H1 (cell line): ENCODE results near the gene ARF6.

Source experiments
- CEBPB ChIP-seq: IDR thresholded peaks from 2 replicates; pipeline ENCODE4 v1.6.1; 2012; ENCODE audit warnings: low read depth, low read length
- CREB1 ChIP-seq: IDR thresholded peaks from 2 replicates; pipeline ENCODE4 v1.6.1; 2012; ENCODE audit warnings: inconsistent platforms
- CTCF ChIP-seq, 3 experiments: IDR thresholded peaks; 1 replicate in 2 of 3; 2 replicates in 1 of 3; pipeline versions ENCODE4 v1.5.1 to v1.6.1; 2011; ENCODE audit warnings: low read length in 3 of 3, mild to moderate bottlenecking in 3 of 3, inconsistent platforms in 2 of 3, low read depth in 1 of 3, moderate library complexity in 1 of 3; ENCODE audit not compliant: insufficient read depth in 1 of 3; ENCODE audit errors: control extremely low read depth in 1 of 3
- EP300 ChIP-seq, 2 experiments: IDR thresholded peaks; 1 replicate in 1 of 2; 2 replicates in 1 of 2; pipeline ENCODE4 v1.6.1; 2011 to 2012; ENCODE audit warnings: low read depth in 2 of 2, low read length in 2 of 2, mild to moderate bottlenecking in 2 of 2, borderline replicate concordance in 1 of 2, inconsistent platforms in 1 of 2, moderate library complexity in 1 of 2
- EZH2 ChIP-seq: fragments of 200-600 bp; sonication (generic); IDR thresholded peaks from 2 replicates; pipeline ENCODE4 v1.7.1; 2012; ENCODE audit warnings: low read depth, mild to moderate bottlenecking, moderate library complexity, low read length, inconsistent platforms; ENCODE audit not compliant: severe bottlenecking
- KDM1A ChIP-seq: fragments of 200-600, 300-600 bp; sonication (generic); IDR thresholded peaks from 2 replicates; pipeline ENCODE4 v1.7.1; 2016; ENCODE audit warnings: mild to moderate bottlenecking, low read length, borderline replicate concordance
- MAX ChIP-seq: IDR thresholded peaks from 2 replicates; pipeline ENCODE4 v1.6.1; 2012; ENCODE audit warnings: inconsistent platforms
- POLR2A ChIP-seq, 2 experiments: IDR thresholded peaks; 1 replicate in 1 of 2; 2 replicates in 1 of 2; pipeline ENCODE4 v1.6.1; 2011; ENCODE audit warnings: low read depth in 2 of 2, low read length in 2 of 2, mild to moderate bottlenecking in 2 of 2; ENCODE audit errors: control extremely low read depth in 1 of 2
- POLR2AphosphoS5 ChIP-seq: IDR thresholded peaks from 2 replicates; pipeline ENCODE4 v1.6.1; 2011; ENCODE audit warnings: low read depth, low read length
- RAD21 ChIP-seq, 2 experiments: IDR thresholded peaks in 1 of 2; conservative IDR thresholded peaks in 1 of 2; 2 replicates each; pipeline ENCODE4 v1.6.1; 2011; ENCODE audit warnings: low read depth in 2 of 2, low read length in 2 of 2, improper control_type of control experiment in 1 of 2, inconsistent platforms in 1 of 2, mild to moderate bottlenecking in 1 of 2, moderate library complexity in 1 of 2
- SAP30 ChIP-seq: fragments of 300-600 bp; sonication (generic); IDR thresholded peaks from 2 replicates; pipeline ENCODE4 v1.7.1; 2012; ENCODE audit warnings: low read length, moderate library complexity, mild to moderate bottlenecking, inconsistent platforms; ENCODE audit not compliant: insufficient read depth, insufficient replicate concordance
- TCF12 ChIP-seq: IDR thresholded peaks from 2 replicates; pipeline ENCODE4 v1.6.1; 2011; ENCODE audit warnings: low read depth, mild to moderate bottlenecking, low read length

GRCh38 chr14:49893309-49894213 lies 679 bp downstream of the ARF6 start:
- TF ChIP-seq EP300 (IDR thresholded peaks at IDR 0.05; ENCODE audit: borderline replicate concordance in 1 of 2, low read depth in 2 of 2, low read length in 2 of 2) (no peak), POLR2A (IDR thresholded peaks at IDR 0.05; ENCODE audit: control extremely low read depth in 1 of 2, low read depth in 2 of 2, low read length in 2 of 2) (no peak; a peak in 1 of 3 replicates), TCF12 (no peak), POLR2AphosphoS5 (no peak), CTCF (IDR thresholded peaks at IDR 0.05; ENCODE audit: control extremely low read depth in 1 of 3, insufficient read depth in 1 of 3, low read depth in 1 of 3, low read length in 3 of 3) (no peak), CREB1 (no peak), KDM1A (no peak), EZH2 (no peak), RAD21 (IDR thresholded peaks at IDR 0.05 in 1 of 2, conservative IDR thresholded peaks at IDR 0.05 in 1 of 2; ENCODE audit: low read depth in 2 of 2, low read length in 2 of 2) (no peak; a peak in 1 of 4 replicates), SAP30 (no peak), MAX (no peak), CEBPB (no peak)
